Measurements from ENCODE around the gene HOXB3.

DNA sequence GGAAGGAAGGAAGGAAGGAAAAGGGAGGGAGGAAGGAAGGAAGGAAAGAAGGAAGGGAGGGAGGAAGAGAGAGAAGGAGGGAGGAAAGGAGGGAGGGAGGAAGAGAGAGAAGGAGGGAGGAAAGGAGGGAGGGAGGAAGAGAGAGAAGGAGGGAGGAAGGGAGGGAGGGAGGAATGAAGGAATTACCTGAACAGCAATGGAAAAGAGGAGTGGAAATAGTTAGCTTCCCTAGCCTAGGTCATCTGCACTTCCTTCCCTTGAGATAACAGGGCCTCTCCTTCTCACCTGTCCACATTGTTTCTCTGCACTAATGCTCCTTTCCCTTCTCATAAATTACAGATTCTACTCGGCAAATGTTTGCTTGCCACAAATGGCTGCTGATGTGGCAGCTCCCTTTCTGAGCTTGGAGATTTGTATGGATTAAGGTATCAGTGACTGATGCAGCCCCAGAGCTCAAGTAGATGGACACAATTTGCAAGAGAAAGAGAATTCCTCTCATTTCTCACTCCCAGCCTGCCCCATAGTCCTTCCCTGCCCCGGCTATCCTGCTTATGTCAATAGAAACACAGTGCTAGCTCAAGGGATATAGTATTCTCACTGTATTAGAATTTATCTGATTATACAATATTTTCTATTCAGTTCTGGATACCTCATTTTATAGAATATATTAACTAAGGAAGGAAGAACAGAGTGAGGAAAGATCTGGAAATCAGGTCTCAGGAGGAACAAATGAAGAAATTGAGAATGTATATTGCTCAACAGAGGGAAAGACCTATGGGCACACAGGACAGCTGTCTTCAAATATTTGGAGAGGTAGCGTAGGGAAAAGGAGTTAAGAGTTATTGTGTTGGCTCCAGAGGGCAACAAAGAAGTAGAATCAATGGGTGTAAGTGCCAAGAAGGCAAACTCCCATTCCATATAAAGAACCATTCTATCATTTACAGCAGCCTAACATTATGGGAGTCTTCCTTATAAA lies 73.8 kb downstream of the HOXB3 start:
- TF ChIP-seq ESRRG (CRISPR knock-in tag; IDR thresholded peaks at IDR 0.05) (no peak), ZFP3 (CRISPR knock-in tag; IDR thresholded peaks at IDR 0.05) (no peak), ZC3H10 (CRISPR knock-in tag; IDR thresholded peaks at IDR 0.05) (no peak), ZFP30 (CRISPR knock-in tag; IDR thresholded peaks at IDR 0.05) (no peak), RARB (CRISPR knock-in tag; IDR thresholded peaks at IDR 0.05) (no peak), SNAI2 (CRISPR knock-in tag; IDR thresholded peaks at IDR 0.05) (no peak), ARNTL (CRISPR knock-in tag; IDR thresholded peaks at IDR 0.05; ENCODE audit: borderline replicate concordance, low read depth) (no peak)
- TF ChIP-seq, protein P1, sequence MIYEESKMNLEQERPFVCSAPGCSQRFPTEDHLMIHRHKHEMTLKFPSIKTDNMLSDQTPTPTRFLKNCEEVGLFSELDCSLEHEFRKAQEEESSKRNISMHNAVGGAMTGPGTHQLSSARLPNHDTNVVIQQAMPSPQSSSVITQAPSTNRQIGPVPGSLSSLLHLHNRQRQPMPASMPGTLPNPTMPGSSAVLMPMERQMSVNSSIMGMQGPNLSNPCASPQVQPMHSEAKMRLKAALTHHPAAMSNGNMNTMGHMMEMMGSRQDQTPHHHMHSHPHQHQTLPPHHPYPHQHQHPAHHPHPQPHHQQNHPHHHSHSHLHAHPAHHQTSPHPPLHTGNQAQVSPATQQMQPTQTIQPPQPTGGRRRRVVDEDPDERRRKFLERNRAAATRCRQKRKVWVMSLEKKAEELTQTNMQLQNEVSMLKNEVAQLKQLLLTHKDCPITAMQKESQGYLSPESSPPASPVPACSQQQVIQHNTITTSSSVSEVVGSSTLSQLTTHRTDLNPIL (CRISPR knock-in tag; IDR thresholded peaks at IDR 0.05; ENCODE audit: low read depth), result no peak
- TF ChIP-seq, protein P2, sequence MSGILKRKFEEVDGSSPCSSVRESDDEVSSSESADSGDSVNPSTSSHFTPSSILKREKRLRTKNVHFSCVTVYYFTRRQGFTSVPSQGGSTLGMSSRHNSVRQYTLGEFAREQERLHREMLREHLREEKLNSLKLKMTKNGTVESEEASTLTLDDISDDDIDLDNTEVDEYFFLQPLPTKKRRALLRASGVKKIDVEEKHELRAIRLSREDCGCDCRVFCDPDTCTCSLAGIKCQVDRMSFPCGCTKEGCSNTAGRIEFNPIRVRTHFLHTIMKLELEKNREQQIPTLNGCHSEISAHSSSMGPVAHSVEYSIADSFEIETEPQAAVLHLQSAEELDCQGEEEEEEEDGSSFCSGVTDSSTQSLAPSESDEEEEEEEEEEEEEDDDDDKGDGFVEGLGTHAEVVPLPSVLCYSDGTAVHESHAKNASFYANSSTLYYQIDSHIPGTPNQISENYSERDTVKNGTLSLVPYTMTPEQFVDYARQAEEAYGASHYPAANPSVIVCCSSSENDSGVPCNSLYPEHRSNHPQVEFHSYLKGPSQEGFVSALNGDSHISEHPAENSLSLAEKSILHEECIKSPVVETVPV (CRISPR knock-in tag; IDR thresholded peaks at IDR 0.05), result no peak

All from SK-N-SH treated with all-trans-retinoic acid at 6 μM for 48 hours (cell line).